BE2C (cell line): ENCODE results near the gene SFRP5.

ENCODE experiments used
- DNase-seq: peaks from one replicate; pipeline ENCODE4 v3.0.0-alpha.2; 2020
- H3K27me3 ChIP-seq: fragments of 250-450 bp; sonication (Bioruptor Pico); 2 replicates; pipeline ENCODE4 v1.5.1; 2020; ENCODE audit warnings: mild to moderate bottlenecking
- H3K36me3 ChIP-seq: fragments of 250-450 bp; sonication (Bioruptor Pico); 2 replicates; pipeline ENCODE4 v1.5.1; 2020; ENCODE audit warnings: mild to moderate bottlenecking
- H3K4me1 ChIP-seq: fragments of 250-450 bp; sonication (Bioruptor Pico); 2 replicates; pipeline ENCODE4 v1.5.1; 2020
- H3K4me3 ChIP-seq: 2 replicates; pipeline ENCODE4 v1.5.1; 2011; ENCODE audit warnings: low read depth, low read length
- H3K9me3 ChIP-seq: fragments of 250-450 bp; sonication (Bioruptor Pico); 2 replicates; pipeline ENCODE4 v1.5.1; 2020
- CTCF ChIP-seq: IDR thresholded peaks from 2 replicates; pipeline ENCODE4 v1.5.1; 2012; ENCODE audit warnings: mild to moderate bottlenecking, low read depth, low read length

Gene SFRP5

DNA sequence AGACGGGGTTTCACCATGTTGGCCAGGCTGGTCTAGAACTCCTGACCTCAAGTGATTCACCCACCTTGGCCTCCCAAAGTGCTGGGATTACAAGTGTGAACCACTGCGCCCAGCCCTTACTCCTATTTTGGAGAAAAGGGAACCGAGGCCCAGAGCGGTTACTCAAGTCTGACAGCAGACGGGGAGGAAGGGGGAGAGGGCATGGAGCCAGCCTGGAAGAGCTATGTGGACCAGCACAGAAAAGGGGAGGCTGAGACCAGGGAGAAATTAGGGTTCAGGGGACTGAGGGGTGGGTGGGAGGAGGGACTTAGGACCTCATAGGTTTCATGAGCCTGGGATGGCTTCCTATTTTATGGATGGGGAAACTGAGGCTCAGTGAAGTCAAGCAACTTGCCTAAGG, 1.5 kb downstream of the SFRP5 start:
- no peak overlapping the region for H3K4me3 ChIP-seq
- no peak for TF ChIP-seq CTCF
- no peaks in the 10 kb centered on the region for H3K9me3 ChIP-seq
- no peaks in the 10 kb centered on the region for H3K4me1 ChIP-seq
- H3K36me3 ChIP-seq, result no peaks in the 10 kb centered on the region
- no peak for DNase-seq
- peaks cover 46% of the 10 kb centered on the region for H3K27me3 ChIP-seq

- no peak overlapping the region for H3K4me3 ChIP-seq
- H3K9me3 ChIP-seq, result no peaks in the 10 kb centered on the region
- TF ChIP-seq CTCF, result no peak
- DNase-seq, result no peak
- no peaks in the 10 kb centered on the region for H3K4me1 ChIP-seq
- no peaks in the 10 kb centered on the region for H3K36me3 ChIP-seq
- peaks cover 39% of the 10 kb centered on the region for H3K27me3 ChIP-seq
Measured at GRCh38 chr10:97768322-97769315, 3.2 kb downstream of the SFRP5 start.

- TF ChIP-seq CTCF, result no peak
- peaks cover 26% of the 10 kb centered on the region for H3K27me3 ChIP-seq
- H3K4me3 ChIP-seq, result no peak overlapping the region
- no peaks in the 10 kb centered on the region for H3K9me3 ChIP-seq
- no peaks in the 10 kb centered on the region for H3K4me1 ChIP-seq
- no peak for DNase-seq
- no peaks in the 10 kb centered on the region for H3K36me3 ChIP-seq
Measured at GRCh38 chr10:97766996-97767924, 4.5 kb downstream of the SFRP5 start.

- Histone ChIP-seq H3K27me3 (peaks cover 16% of the 10 kb centered on the region), H3K4me3 (no peak overlapping the region), H3K4me1 (no peaks in the 10 kb centered on the region), H3K36me3 (no peaks in the 10 kb centered on the region), H3K9me3 (no peaks in the 10 kb centered on the region)
- TF ChIP-seq CTCF, result no peak
- no peak for DNase-seq
Measured at GRCh38 chr10:97766106-97766810, 5.5 kb downstream of the SFRP5 start.

GRCh38 chr10:97765201-97765600, 6.6 kb downstream of the SFRP5 start:
- Histone ChIP-seq H3K27me3 (peaks cover 5% of the 10 kb centered on the region), H3K4me1 (no peaks in the 10 kb centered on the region), H3K36me3 (no peaks in the 10 kb centered on the region; the same call in 1 of the 2 replicates), H3K9me3 (no peaks in the 10 kb centered on the region), H3K4me3 (no peak overlapping the region)
- no peak for TF ChIP-seq CTCF
- DNase-seq, result no peak
